Testis (tissue), 2 donors: ENCODE data around the gene CDK5R2.

Experiments used
- CTCF ChIP-seq, 3 experiments: fragments of 450-650 bp in 2 of 3; fragments of 200-600 bp in 1 of 3; sonication (generic) in 1 of 3; IDR thresholded peaks; one replicate each; pipeline ENCODE4 v1.5.1; 2016 to 2019; ENCODE audit warnings: antibody characterized with exemption in 3 of 3, mild to moderate bottlenecking in 2 of 3, moderate library complexity in 1 of 3
- POLR2A ChIP-seq: fragments of 450-650 bp; IDR thresholded peaks from one replicate; pipeline ENCODE4 v1.6.1; 2017; ENCODE audit warnings: antibody characterized with exemption, mild to moderate bottlenecking, moderate library complexity

- TF ChIP-seq CTCF (IDR thresholded peaks at IDR 0.05): no peak
- no peak for TF ChIP-seq POLR2A
Measured at GRCh38 chr2:218927876-218928275, 31.6 kb upstream of the CDK5R2 start.
